ENCODE results near the gene OR2AG1.
A peak's percentile ranks its signal among the peaks of the same experiment; 100 is the strongest.
"Not testable (repeated sequence)": the region's sequence is repeated elsewhere in the genome, so short reads cannot be mapped to it uniquely, and the experiment has no call there.

The OR2AG1 gene

GRCh38 chr11:6746626-6747025 is 36.2 kb upstream of the OR2AG1 start:
- TF ChIP-seq POLR2AphosphoS5 (IDR thresholded peaks at IDR 0.05; ENCODE audit: low read depth, low read length): no peak
- TF ChIP-seq POLR2A (IDR thresholded peaks at IDR 0.05; ENCODE audit: low read depth, low read length): no peak
- no peak for TF ChIP-seq TAF1 (IDR thresholded peaks at IDR 0.05; ENCODE audit: borderline replicate concordance, low read depth, low read length)
- no peak for FAIRE-seq

DNA sequence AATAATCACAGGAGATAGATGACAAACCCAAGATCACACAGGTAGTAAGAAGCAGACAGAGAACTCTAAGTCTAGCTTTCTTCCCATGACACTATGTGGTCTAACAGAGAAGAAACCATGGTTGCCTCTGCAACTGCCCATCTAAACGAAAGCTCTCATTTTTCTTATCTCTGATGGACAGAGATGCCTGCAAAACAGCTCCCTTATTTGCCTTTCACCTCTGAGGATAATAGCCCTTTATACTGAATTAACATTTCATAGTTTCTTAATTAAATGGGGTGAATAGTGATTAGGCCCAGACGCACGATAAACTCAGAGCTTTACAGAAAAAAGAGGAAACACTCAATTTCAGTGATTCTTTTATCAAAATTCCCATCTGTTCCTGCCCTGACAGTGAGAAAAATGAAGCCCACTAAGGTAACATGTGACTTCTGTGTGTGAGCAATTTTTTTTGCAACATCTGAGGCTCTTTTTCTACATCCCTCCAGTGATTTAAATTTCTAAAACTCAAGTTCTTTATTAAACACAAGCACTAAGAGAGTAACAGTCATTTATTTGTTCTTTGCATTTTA is 35.6 kb upstream of the OR2AG1 start:
- TF ChIP-seq POLR2A (IDR thresholded peaks at IDR 0.05; ENCODE audit: low read depth, low read length): no peak
- no peak for TF ChIP-seq POLR2AphosphoS5 (IDR thresholded peaks at IDR 0.05; ENCODE audit: low read depth, low read length)
- TF ChIP-seq TAF1 (IDR thresholded peaks at IDR 0.05; ENCODE audit: borderline replicate concordance, low read depth, low read length): no peak
- no peak for DNase-seq (ENCODE audit: insufficient read length)
- FAIRE-seq: no peak

More at GRCh38 chr11:6746626-6747025, 36.2 kb upstream of the OR2AG1 start:
- no peak for DNase-seq (ENCODE audit: insufficient read length)

DNA sequence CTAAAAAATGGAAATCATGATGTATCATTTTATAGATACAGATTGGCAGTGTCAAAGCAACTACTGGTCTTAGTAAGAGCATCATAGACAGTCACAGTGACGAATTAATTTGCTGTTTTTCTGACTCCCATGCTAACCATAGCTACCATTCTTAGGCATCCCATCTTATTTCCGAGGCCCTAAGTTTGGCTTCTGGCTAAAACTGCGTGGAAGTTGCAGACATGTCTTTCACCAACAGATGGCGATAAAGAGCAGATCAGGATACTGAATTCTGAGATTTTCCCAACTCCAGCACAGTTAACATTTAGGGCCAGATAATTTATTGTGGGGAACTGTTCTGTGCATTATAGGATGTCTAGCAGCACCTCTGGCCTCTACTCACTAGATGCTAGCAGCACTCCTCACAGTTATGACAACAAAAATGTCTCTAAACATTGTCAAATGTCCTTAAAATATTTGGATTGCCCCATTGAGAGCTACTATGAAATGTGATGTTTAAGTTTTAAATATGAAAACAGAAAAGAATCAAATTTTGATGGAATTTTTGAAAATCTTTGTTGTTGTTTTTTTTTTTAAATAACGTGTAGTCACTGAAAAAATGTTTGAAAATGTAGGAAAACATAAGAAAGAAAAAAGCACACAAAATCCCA is 27.4 kb upstream of the OR2AG1 start:
- DNase-seq (ENCODE audit: insufficient read length) (no peak), FAIRE-seq (peak; percentile 94)
- TF ChIP-seq POLR2A (IDR thresholded peaks at IDR 0.05; ENCODE audit: low read depth, low read length) (no peak), POLR2AphosphoS5 (IDR thresholded peaks at IDR 0.05; ENCODE audit: low read depth, low read length) (no peak), TAF1 (IDR thresholded peaks at IDR 0.05; ENCODE audit: borderline replicate concordance, low read depth, low read length) (no peak)

- FAIRE-seq (peak; percentile 67), DNase-seq (ENCODE audit: insufficient read length) (no peak)
- TF ChIP-seq POLR2A (IDR thresholded peaks at IDR 0.05; ENCODE audit: low read depth, low read length): no peak
- TF ChIP-seq TAF1 (IDR thresholded peaks at IDR 0.05; ENCODE audit: borderline replicate concordance, low read depth, low read length): no peak
- no peak for TF ChIP-seq POLR2AphosphoS5 (IDR thresholded peaks at IDR 0.05; ENCODE audit: low read depth, low read length)
These were observed 26.9 kb upstream of the OR2AG1 start for GRCh38 chr11:6755953-6756347.

- no peak for DNase-seq (ENCODE audit: insufficient read length)
- FAIRE-seq: peak; percentile 95
- TF ChIP-seq POLR2A (IDR thresholded peaks at IDR 0.05; ENCODE audit: low read depth, low read length): no peak
- no peak for TF ChIP-seq POLR2AphosphoS5 (IDR thresholded peaks at IDR 0.05; ENCODE audit: low read depth, low read length)
- no peak for TF ChIP-seq TAF1 (IDR thresholded peaks at IDR 0.05; ENCODE audit: borderline replicate concordance, low read depth, low read length)
These were observed 25.4 kb upstream of the OR2AG1 start for GRCh38 chr11:6757373-6757967.

GRCh38 chr11:6771926-6772893 is 10.6 kb upstream of the OR2AG1 start, which contains the start of gene OR2AG2:
TSS of gene OR2AG2 (minus strand) at chr11:6771976. CDS start at chr11:6768957, 3,019 bp downstream.
- FAIRE-seq (peak; percentile 76), DNase-seq (ENCODE audit: insufficient read length) (no peak)
- TF ChIP-seq TAF1 (IDR thresholded peaks at IDR 0.05; ENCODE audit: borderline replicate concordance, low read depth, low read length): no peak
- TF ChIP-seq POLR2A (IDR thresholded peaks at IDR 0.05; ENCODE audit: low read depth, low read length): no peak
- no peak for TF ChIP-seq POLR2AphosphoS5 (IDR thresholded peaks at IDR 0.05; ENCODE audit: low read depth, low read length)

DNA sequence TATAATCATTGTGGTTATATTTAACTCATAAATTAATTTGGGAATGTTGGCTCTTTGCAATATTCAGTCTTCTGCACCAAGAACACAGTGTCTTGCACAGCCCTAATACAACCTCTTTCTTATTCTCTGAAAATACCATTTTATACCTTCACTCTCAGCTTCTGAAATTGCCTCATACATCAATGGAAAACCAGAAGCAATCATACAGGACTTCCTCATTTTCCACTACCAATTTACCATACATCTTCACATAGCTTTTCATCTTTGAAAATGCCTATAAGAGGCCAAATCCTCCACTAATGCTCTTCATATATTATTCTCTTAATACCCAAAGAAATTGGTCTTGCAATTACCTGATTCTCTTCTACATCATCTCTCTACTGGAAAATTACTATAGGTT is 4.3 kb upstream of the OR2AG1 start:
- no peak for DNase-seq (ENCODE audit: insufficient read length)
- FAIRE-seq: no peak
- TF ChIP-seq POLR2AphosphoS5 (IDR thresholded peaks at IDR 0.05; ENCODE audit: low read depth, low read length) (no peak), POLR2A (IDR thresholded peaks at IDR 0.05; ENCODE audit: low read depth, low read length) (no peak), TAF1 (IDR thresholded peaks at IDR 0.05; ENCODE audit: borderline replicate concordance, low read depth, low read length) (no peak)

DNA sequence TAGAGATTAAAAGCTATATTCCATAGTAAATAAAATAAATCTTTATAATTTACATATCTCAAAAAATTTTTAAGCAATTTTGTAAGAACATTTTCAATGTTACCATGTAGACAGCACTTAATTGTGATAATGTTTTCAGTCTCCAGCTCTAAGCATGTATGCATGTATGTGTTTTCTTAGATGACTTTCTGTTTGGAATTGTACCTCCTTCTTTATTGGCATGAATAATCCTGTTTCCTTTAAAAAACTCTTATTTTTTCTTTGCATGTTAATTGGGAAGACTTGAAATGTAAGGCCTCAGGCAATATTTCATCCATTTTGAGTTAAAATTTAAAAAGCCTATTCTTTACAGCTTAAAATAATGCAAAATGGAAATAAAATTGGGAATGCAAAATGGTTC is 2.0 kb upstream of the OR2AG1 start:
- no peak for DNase-seq (ENCODE audit: insufficient read length)
- TF ChIP-seq POLR2A (IDR thresholded peaks at IDR 0.05; ENCODE audit: low read depth, low read length) (no peak), TAF1 (IDR thresholded peaks at IDR 0.05; ENCODE audit: borderline replicate concordance, low read depth, low read length) (no peak), POLR2AphosphoS5 (IDR thresholded peaks at IDR 0.05; ENCODE audit: low read depth, low read length) (no peak)
- no peak for FAIRE-seq

- no peak for FAIRE-seq
- TF ChIP-seq POLR2A (IDR thresholded peaks at IDR 0.05; ENCODE audit: low read depth, low read length) (no peak), POLR2AphosphoS5 (IDR thresholded peaks at IDR 0.05; ENCODE audit: low read depth, low read length) (no peak)
- no peak for DNase-seq (ENCODE audit: insufficient read length)
These were observed 7.7 kb downstream of the OR2AG1 start for GRCh38 chr11:6790546-6790945.

DNA sequence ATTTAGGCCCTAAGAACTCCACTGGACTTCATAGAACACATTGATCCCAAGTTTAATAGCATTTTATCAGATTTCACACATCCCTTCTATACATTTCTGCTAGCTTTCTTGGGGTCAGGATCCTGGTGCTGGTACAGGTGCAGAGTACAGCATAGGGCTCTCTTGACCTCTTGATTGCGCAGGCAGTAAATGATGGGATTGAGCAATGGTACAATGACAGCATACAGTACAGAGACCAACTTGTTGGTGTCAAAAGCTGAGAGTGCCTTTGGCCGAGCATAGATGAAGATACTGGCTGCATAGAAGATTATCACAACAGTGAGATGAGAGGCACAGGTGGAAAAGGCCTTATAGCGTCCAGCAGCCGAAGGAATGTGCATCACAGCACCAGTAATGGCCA is 11.8 kb downstream of the OR2AG1 start:
- FAIRE-seq (no peak), DNase-seq (ENCODE audit: insufficient read length) (no peak)
- TF ChIP-seq POLR2A (IDR thresholded peaks at IDR 0.05; ENCODE audit: low read depth, low read length): no peak
- no peak for TF ChIP-seq POLR2AphosphoS5 (IDR thresholded peaks at IDR 0.05; ENCODE audit: low read depth, low read length)
- TF ChIP-seq TAF1 (IDR thresholded peaks at IDR 0.05; ENCODE audit: borderline replicate concordance, low read depth, low read length): no peak

- no peak for FAIRE-seq
- TF ChIP-seq TAF1 (IDR thresholded peaks at IDR 0.05; ENCODE audit: borderline replicate concordance, low read depth, low read length) (no peak), POLR2A (IDR thresholded peaks at IDR 0.05; ENCODE audit: low read depth, low read length) (no peak), POLR2AphosphoS5 (IDR thresholded peaks at IDR 0.05; ENCODE audit: low read depth, low read length) (no peak)
These were observed 16.6 kb downstream of the OR2AG1 start, which contains the start of gene OR6A2 for GRCh38 chr11:6799402-6799801. TSS of gene OR6A2 (minus strand) at chr11:6799689. CDS start at chr11:6795708, 3,981 bp downstream.

GRCh38 chr11:6801075-6801474 is 18.3 kb downstream of the OR2AG1 start:
- DNase-seq (ENCODE audit: insufficient read length); FAIRE-seq: not testable (repeated sequence)

More at GRCh38 chr11:6799402-6799801, 16.6 kb downstream of the OR2AG1 start, which contains the start of gene OR6A2:
- DNase-seq (ENCODE audit: insufficient read length): no peak

All from GM12892 (cell line).